Prostate gland (tissue), 2 donors: ENCODE measurements around the gene GRID2. TPM values are rescaled to one million over a fixed set of nuclear protein-coding genes. Genes with fewer than 3 reads are reported as not detected.

Experiments used
- DNase-seq: peaks from one replicate; pipeline ENCODE4 v3.0.0-alpha.2; 2019; ENCODE audit warnings: low spot score
- H3K27ac ChIP-seq, 2 donors: fragments of 200-600 bp; sonication (generic); 2 replicates each; pipeline ENCODE4 v1.5.1; 2017 to 2019
- H3K27me3 ChIP-seq: fragments of 200-600 bp; sonication (generic); replicated peaks from 2 replicates; pipeline ENCODE4 v1.5.1; 2019; ENCODE audit not compliant: insufficient read depth
- H3K36me3 ChIP-seq, 2 donors: fragments of 200-600 bp; sonication (generic); 1 replicate in 1 of 2; 2 replicates in 1 of 2; pipeline versions ENCODE4 v1.5.1 to v1.8.1; 2017 to 2019
- H3K4me1 ChIP-seq: fragments of 200-600 bp; sonication (generic); replicated peaks from 2 replicates; pipeline ENCODE4 v1.5.1; 2019
- H3K4me3 ChIP-seq, 2 donors: fragments of 200-600 bp; sonication (generic); 2 replicates each; pipeline ENCODE4 v1.5.1; 2017 to 2019
- H3K9me3 ChIP-seq: fragments of 200-600 bp; sonication (generic); 2 replicates; pipeline ENCODE4 v1.5.1; 2017
- POLR2A ChIP-seq: fragments of 450-650 bp; IDR thresholded peaks from one replicate; pipeline ENCODE4 v1.6.1; 2016; ENCODE audit warnings: antibody characterized with exemption, mild to moderate bottlenecking
- POLR2AphosphoS5 ChIP-seq: sonication (generic); formaldehyde crosslinking; IDR thresholded peaks from one replicate; pipeline ENCODE4 v1.6.1; 2017; ENCODE audit warnings: antibody characterized with exemption
- WGBS: methylation state at CpG from one replicate; pipeline ENCODE4 v1.1.5; 2018; 5-methylcytosine and 5-hydroxymethylcytosine counted together
- intact Hi-C: fragments of 100-400 bp; cut with DNase I; formaldehyde crosslinking; loops from one replicate; pipeline ENCODE4 v1.14.2; 2022
- total RNA-seq, 2 donors: library from RNA; depleted of rRNA; stranded (reverse); fragments of >200 nt; gene quantifications; one replicate each; pipeline ENCODE4 v1.1.0, GENCODE V29; 2016
- TF ChIP-seq, protein P1 (sequence below), 4 experiments: fragments of 200-600 bp in 2 of 4; fragments of 450-650 bp in 2 of 4; sonication (generic) in 2 of 4; IDR thresholded peaks; 1 replicate in 3 of 4; 2 replicates in 1 of 4; pipeline ENCODE4 v1.5.1; 2016 to 2019; ENCODE audit warnings: antibody characterized with exemption in 4 of 4, mild to moderate bottlenecking in 2 of 4, moderate library complexity in 2 of 4

GRID2 gene
- total RNA-seq, 2 donors from 2014 or later = 0.09 to 11.0 TPM

- Histone ChIP-seq H3K36me3 (no peaks in the 10 kb centered on the region), H3K4me3 (no peak overlapping the region), H3K9me3 (no peaks in the 10 kb centered on the region), H3K4me1 (no peaks in the 10 kb centered on the region), H3K27me3 (no peaks in the 10 kb centered on the region), H3K27ac (no peak overlapping the region)
- 96% methylated on average over 6 of the region's 6 CpGs for WGBS
- DNase-seq = no peak
- TF ChIP-seq, protein P1, sequence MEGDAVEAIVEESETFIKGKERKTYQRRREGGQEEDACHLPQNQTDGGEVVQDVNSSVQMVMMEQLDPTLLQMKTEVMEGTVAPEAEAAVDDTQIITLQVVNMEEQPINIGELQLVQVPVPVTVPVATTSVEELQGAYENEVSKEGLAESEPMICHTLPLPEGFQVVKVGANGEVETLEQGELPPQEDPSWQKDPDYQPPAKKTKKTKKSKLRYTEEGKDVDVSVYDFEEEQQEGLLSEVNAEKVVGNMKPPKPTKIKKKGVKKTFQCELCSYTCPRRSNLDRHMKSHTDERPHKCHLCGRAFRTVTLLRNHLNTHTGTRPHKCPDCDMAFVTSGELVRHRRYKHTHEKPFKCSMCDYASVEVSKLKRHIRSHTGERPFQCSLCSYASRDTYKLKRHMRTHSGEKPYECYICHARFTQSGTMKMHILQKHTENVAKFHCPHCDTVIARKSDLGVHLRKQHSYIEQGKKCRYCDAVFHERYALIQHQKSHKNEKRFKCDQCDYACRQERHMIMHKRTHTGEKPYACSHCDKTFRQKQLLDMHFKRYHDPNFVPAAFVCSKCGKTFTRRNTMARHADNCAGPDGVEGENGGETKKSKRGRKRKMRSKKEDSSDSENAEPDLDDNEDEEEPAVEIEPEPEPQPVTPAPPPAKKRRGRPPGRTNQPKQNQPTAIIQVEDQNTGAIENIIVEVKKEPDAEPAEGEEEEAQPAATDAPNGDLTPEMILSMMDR (IDR thresholded peaks at IDR 0.05) = no peak
- no peak for TF ChIP-seq POLR2AphosphoS5
- no peak for TF ChIP-seq POLR2A
- intact Hi-C loops = no loop called here
Observed at GRCh38 chr4:93053140-93053539, 749.4 kb downstream of the GRID2 start.

DNA sequence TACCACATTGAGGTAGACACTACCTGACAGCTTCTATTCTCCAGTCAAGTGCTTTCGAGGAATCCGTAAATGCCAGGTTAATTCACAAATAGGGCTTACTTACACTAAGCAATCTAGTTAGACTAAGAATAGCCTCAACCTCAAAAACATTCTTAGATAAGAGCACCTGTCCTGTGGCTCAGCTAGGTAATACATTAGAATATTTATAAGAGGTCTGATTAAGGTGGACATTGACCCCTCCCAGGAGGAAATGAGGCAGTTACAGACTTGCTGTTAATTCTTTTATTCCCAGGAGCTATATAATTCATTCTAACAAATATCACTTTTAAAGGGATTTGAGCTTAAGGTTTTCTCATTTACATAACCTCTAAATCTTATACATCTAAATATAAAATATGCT is 758.1 kb downstream of the GRID2 start:
- Histone ChIP-seq H3K27me3 (no peaks in the 10 kb centered on the region), H3K4me1 (no peaks in the 10 kb centered on the region), H3K9me3 (no peaks in the 10 kb centered on the region), H3K36me3 (no peaks in the 10 kb centered on the region), H3K4me3 (no peak overlapping the region), H3K27ac (no peak overlapping the region)
- DNase-seq = no peak
- 91% methylated on average over 2 of the region's 2 CpGs for WGBS
- intact Hi-C loops = no loop called here
- TF ChIP-seq POLR2AphosphoS5 = no peak
- TF ChIP-seq, protein P1 (IDR thresholded peaks at IDR 0.05) = no peak

DNA sequence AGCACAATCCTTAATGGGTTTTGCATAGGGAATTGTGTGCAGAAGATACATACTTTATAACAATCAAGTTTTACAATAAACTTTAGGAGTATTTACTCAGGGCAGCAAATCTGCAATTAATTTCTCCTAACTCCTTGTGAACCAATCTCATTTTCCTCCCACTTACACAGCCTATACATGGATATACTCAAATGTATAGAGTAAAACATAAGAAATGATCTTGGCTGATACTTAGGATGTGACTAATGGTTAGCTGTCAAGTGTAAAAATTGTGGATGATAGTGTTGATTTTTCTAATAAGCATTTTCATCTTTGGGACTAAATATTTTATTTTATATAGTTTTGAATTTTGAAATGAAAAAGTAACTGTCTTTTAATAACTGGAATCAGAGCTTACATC is 759.6 kb downstream of the GRID2 start:
- no peak overlapping the region for H3K4me3 ChIP-seq
- H3K27ac ChIP-seq = no peak overlapping the region
- TF ChIP-seq, protein P1 (IDR thresholded peaks at IDR 0.05) = no peak
- TF ChIP-seq POLR2AphosphoS5 (no peak), POLR2A (no peak)
- no peak for DNase-seq
- no peaks in the 10 kb centered on the region for H3K4me1 ChIP-seq
- intact Hi-C loops = no loop called here
- H3K9me3 ChIP-seq = no peaks in the 10 kb centered on the region
- no peaks in the 10 kb centered on the region for H3K27me3 ChIP-seq
- no peaks in the 10 kb centered on the region for H3K36me3 ChIP-seq

- Histone ChIP-seq H3K36me3 (no peaks in the 10 kb centered on the region), H3K27ac (no peak overlapping the region), H3K4me3 (no peak overlapping the region), H3K4me1 (no peaks in the 10 kb centered on the region), H3K27me3 (no peaks in the 10 kb centered on the region), H3K9me3 (no peaks in the 10 kb centered on the region)
- intact Hi-C loops = no loop called here
- no peak for DNase-seq
- TF ChIP-seq, protein P1 (IDR thresholded peaks at IDR 0.05) = no peak
- TF ChIP-seq POLR2A (no peak), POLR2AphosphoS5 (no peak)
- 94% methylated on average over 2 of the region's 2 CpGs for WGBS
Observed at GRCh38 chr4:93065790-93066189, 762.0 kb downstream of the GRID2 start.

GRCh38 chr4:93066749-93067148 is 763.0 kb downstream of the GRID2 start:
- no peaks in the 10 kb centered on the region for H3K9me3 ChIP-seq
- no peaks in the 10 kb centered on the region for H3K36me3 ChIP-seq
- TF ChIP-seq POLR2A (no peak), POLR2AphosphoS5 (no peak)
- TF ChIP-seq, protein P1 (IDR thresholded peaks at IDR 0.05) = no peak
- intact Hi-C loops = no loop called here
- H3K4me1 ChIP-seq = no peaks in the 10 kb centered on the region
- H3K4me3 ChIP-seq = no peak overlapping the region
- DNase-seq = no peak
- no peaks in the 10 kb centered on the region for H3K27me3 ChIP-seq
- WGBS = 97% methylated on average over 1 of the region's 1 CpG
- H3K27ac ChIP-seq = no peak overlapping the region
